NCI-H2171 treated with DMSO at 0.1 percent for 48 hours (cell line): Measurements from ENCODE around the gene TRPC3.
"Not testable (repeated sequence)": the region's sequence is repeated elsewhere in the genome, so short reads cannot be mapped to it uniquely, and the experiment has no call there.

Source experiments
- DNase-seq: peaks from one replicate; lab custom pipeline; 2025; lab: John Stamatoyannopoulos, UW

Gene TRPC3

DNA sequence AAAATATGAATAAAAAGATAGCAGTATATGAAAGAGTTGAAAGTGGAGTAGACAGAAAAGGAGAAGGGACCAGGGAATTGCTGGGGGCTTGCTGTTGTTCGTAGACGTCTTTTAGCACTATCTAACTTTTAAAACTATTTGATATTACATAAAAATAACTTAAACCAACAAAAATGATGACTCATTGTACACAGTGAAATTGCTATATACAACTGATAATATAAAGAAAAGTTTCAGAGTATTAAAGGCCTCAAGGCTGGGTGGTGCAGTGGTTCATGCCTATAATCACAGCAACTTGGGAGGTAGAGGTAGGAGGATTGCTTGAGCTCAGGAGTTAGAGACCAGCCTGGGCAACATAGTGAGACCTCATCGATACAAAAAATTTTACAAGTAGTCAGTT lies 5.2 kb downstream of the TRPC3 start:
- DNase-seq: no peak

DNA sequence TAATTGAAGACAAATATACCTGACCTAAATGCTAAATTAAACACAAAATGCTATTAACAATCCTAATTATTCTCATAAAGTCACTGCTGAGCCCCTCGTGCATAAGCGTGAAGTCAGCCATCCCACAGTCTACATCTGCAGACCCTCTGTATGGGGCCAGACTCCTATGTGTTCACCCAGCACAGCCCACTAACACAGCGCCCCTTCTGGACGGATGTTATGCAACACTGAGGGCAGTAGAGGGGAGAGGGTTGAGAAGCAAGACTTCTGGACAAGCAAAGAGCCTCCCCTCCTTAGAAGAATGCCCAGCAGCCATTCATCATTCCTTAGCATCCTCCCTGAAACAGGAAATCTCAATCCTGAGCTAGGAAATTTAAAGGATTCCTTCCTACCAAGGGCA lies 7.9 kb downstream of the TRPC3 start:
- no peak for DNase-seq

DNA sequence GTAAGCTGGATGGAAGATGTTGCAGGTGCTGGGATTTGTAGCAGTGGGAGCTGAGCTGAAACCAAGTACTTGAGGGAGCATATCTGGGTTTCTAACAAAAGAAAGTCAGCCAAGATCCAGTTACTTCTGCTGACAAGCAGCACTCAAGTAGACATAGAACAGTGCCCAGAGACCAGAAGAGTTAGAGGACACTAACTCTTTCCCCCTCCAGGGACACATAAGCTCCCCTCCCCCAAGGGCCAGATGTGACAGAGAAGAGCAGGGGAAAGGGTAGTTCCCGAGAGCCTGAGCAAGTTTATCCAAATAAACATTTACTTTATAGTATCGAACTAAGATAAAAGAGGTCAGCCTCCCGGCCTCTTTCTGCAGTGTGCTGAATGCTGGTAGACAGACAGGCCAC lies 12.2 kb downstream of the TRPC3 start:
- DNase-seq: no peak

DNA sequence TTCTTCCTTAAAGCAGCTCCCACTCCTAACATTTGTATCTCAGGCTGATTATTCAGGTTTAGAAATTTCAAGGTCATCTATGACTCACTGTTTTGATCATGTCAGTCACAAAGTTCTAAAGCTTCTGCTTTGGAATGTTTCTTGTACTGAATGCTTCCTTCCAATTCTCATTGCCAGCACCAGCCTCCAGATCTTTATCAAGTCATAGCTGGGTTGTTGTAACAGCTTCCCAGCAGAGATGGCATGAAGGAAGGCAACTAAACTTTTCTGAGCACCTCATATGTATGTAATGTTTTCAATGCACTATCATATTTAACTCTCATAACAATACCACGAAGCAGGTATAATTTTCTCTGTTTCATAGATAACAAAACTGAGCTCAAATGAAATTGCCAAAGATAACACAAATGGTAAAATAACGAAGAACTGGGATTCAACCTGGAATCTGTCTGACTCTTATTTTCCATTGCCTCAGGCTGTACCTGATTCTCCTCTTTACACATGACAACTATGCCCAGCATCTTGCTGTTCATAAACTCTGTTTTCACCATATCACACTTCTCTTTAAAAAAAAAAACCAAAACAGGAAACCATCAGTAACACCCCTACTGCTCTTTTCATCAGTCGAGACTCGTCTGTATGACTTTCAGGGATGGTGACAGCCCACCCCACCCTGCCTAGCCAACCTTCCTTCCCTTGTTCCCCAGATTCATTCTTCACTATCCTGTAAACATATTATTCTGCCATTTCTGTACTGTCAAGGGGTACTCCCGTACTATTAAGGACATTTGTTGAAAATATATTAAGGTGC lies 13.4 kb downstream of the TRPC3 start:
- no peak for DNase-seq

DNA sequence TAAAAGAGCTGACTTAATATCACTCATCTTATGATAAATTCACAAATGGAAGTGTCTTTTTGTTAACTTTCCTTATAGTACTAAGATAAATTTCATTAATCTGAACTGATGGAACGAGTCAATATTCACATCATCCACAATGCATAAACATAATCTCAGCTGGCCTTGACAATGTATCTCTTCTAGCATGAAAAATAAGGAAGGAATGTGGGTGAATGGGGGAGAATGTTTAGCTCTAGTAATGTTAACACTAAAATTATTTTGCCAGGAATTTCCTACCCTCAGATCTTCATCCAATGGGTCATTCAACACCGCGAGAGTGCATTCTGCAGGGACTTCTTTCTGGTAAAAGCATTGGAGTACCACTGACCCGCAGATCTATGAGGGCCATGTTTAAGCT lies 15.8 kb downstream of the TRPC3 start:
- DNase-seq: no peak

DNA sequence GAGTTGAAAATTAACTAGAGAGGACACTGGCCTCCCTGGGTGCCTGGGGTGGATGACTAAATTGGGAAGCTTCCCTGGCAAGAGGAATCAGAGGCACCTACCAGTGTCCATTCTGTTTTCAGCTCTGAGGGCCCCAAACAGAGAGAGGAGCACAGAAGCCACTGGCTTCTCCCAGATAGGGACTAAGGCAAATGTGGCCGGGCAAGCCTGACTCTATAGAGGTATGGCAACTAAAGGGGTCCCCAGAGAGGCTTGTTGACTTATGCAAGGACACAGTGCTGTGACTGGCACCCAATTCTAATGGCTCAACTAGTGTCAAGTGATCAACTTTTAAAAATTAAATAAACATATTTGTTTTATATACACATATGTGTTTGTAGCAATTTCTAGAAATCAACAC lies 17.2 kb downstream of the TRPC3 start:
- no peak for DNase-seq

DNA sequence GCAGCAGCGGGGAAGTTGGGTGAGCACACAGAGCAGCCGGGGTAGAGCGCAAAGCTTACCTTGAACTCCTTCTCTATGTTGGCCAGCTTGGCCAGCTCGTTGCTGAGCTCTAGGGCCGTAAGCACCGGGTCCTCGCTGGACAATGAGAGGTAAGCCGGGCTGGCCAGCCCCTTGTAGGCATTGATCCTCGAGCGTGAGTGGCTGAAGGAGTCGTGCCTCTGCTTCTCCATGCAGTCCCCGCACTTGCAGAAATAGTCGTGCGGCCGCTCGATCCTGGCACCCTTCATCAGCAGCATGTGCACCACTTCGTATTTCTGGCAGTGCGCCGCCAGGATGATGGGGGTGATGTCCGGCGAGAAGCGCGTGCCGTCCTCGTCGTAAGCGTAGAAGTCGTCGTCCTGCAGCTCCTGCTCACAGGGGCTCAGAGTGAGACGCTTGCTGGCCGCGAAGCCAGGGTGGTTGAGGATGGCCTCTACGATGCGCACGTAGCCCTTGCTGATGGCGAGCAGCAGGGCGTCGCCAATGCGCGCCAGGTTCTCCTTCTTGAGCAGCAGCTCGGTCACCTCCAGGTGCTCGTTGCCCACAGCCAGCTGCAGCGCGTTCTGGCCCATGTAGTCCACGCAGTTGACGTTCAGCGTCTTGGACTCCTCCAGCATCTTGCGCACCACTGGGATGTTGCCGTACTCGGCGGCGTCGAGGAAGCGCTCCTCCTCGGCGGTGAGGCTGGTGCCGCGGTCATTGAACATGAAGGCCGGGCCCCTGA lies 19.5 kb downstream of the TRPC3 start:
- no peak for DNase-seq

DNA sequence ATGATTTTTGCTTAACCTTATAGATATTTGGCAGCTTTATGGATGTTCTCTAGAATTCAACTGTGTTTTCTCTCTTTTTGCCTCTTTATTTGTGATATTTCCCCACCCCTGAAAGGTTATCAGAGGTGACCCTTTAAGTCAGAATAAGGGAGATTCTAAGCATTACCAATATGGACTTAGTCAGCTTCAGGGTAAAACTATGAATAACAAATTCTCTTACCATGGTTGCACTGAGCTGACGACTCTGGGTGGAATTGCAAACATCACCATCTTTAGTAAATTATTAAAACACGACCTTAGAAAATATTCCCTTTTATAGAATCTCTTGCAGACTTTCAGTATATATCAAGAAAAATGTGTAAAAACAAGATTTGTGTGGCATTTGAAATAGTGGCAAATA lies 21.6 kb downstream of the TRPC3 start:
- no peak for DNase-seq

DNA sequence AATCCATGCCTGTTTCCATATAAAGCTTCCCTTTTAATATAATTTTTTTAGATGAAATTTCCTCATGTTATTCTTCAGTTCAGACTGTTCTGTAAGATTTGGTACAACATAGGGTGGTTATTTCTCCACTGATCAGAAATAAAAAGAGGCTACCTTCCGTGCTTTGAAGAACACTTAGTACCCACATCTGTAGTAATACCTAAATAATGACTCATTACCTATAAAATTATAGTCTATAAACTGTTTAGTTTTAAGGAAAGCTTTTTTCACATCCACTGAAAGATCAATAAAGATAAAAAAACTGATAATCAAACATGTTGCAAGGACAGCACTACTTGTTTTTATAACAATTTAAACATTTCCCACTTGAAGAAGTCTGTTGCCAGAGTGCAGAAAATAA lies 23.9 kb downstream of the TRPC3 start:
- DNase-seq: no peak

DNA sequence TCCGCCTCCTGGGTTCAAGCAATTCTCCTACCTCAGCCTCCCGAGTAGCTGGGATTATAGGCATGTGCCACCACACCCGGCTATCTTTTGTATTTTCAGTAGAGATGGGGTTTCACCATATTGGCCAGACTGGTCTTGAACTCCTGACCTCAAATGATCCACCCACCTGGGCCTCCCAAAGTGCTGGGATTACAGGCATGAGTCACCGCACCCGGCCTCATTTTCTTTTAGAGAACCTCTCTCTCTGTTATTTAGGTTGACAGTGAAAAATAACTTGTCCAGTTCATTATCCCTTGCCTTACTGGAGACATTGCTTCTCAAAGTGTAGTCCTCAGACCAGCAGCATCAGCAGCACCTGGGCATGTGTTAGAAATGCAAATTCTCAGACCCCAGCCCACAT lies 25.4 kb downstream of the TRPC3 start:
- DNase-seq: not testable (repeated sequence)

DNA sequence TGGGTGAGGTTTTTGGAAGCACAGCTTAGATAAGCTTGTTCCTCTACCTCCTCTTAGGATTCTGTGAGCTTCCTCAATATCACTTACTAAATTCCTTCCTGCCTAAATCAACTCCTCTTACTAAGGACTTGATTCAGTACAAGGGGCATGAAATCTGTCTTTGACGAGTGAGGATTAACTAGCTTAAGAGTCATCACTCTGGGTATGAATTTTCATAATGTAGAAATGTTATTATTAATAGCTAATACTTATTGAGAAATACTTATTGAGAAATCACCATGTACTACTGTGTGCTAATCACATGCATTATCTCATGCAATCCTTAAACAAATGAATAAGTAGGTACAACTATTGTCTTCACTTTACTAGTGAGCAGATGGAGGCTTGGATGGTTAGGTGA lies 28.6 kb downstream of the TRPC3 start:
- no peak for DNase-seq

DNA sequence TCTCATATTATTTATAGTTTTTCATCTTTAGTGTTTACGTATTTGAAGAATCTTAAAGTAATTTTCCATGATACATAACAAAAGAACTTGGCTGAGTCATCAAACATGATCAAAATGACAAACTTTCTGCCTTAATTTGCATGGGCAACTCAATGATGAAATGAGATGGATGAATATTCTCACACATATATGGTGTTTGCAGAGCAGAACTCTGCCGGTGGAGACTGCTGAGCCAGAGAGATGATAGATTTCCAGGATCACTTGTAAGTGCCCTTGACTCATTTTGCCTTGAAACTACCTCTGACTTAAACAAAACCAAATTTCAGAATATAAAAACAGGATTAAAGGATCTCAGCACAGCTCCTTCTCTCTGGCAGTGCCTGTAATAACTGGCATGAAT lies 38.2 kb downstream of the TRPC3 start:
- DNase-seq: no peak

DNA sequence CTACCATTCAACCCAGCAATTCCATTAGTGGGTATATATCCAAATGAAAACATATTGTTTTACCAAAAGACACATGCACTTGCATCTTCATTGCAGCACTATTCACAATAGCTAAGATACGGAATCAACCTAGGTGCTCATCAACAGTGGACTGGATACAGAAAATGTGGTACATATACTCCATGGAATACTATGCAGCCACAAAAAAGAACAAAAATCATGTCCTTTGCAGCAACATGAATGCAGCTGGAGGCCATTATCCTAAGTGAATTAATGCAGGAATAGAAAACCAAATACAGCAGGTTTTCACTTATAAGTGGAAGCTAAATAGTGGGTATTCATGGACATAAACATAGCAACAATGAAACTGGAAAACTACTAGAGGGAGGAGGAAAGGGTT lies 43.5 kb downstream of the TRPC3 start:
- DNase-seq: no peak

DNA sequence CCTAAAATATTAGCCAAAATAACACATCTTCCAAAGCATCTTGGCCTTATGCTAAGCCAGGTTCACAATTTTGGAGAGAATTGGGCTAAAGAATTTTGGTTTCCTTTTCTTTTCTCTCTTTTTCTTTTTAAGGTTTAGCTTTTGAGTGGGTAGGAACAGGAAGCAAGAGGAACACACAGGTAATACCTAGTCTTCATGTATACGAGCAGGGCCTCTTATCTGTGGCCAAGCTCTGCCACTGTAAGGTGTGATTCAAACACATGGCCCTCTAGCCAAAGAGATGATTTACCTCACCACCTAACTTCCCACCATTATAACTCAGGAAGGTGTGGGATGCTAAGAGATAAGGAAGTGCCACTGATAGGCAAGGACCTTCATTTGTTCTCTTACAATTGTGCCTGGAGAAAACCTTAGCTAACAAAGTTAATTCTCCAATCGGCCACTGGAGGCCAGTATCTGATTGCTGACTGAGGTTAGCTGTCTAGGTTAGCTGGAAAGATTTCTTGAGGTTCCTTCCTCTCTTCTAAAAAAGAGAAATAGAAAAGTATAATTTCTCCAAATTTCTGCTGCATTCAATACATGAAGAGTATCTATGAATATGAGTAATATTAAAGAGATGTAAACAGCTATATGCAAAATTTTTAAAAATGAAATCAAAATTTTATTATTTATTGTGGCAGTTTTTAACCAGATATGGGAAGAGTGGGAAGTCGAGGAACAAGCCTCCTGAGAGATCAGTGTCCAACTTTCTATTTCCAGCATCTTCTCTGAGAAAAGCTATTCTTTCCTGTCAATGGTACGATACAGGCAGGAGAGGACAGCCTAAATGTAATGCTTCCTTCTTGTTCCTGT lies 51.5 kb downstream of the TRPC3 start:
- DNase-seq: peak; percentile 37

DNA sequence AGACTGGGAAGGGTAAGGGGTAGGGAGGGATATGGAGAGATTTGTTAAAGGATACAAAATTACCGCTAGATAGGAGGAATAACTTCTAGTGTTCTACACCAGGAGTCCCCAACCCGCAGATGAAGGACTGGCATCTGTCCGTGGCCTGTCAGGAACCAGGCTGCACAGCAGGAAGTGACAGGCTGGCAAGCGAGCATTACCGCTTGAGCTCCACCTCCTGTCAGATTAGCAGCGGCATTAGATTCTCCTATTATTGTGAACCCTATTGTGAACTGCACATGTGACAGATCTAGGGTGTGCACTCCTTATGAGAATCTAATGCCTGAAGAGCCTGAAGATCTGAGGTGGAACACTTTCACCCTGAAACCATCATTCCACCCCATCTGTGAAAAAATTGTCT lies 53.7 kb downstream of the TRPC3 start:
- no peak for DNase-seq

DNA sequence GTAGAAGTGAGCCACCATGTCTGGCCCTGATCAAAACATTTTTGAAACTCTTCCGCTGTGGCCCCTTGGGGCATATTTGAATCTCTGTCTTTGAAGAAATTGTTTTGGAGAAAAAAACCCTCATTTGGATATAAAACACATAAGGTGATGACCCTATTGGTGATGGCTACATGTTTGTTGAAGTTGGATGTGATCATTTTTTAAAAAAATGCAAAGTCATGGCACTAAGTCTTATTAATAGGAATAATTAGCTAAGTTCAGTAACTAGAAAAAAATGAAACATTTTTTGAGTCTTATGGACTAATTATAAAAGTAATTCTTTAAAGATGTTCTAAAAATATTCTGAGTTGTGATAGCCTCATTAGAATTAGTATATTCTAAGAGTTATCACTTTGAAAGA lies 63.7 kb downstream of the TRPC3 start:
- no peak for DNase-seq

DNA sequence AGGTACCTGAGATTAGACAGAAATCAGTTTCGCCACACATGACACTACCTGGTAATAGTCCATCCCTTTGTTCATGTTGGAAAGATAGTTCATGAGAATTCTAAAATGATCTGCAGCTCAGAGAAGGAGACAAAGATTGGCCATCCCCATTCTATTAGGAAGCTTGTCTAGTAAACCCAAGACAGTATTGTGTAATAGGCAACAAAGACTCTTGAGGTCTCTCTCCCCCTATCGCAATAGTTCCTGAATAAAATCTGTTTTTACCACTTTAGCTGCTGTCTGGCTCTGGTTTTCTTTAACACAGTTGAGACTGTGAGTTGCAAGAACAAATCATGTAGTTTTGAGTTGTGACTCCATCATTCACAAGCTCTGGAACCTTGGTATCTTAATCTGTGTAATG lies 66.7 kb downstream of the TRPC3 start:
- DNase-seq: no peak

DNA sequence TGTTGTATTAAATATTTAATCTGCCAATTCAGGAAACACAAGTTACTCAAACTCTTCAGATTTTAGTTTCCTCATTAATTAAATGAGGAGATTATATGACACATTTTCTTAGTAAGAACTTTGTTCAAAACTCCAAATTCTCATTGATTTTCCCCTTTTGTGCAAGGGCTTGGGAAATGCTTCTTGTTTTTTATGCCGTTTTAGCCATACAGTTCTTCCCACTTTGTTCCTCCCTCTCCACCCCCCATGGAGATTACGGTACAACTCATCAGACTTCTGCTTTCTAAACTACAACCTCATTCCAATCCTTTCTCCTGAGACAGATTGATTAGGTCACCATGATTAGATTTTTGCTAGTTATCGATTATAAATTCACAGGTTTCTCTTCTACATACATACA lies 70.7 kb downstream of the TRPC3 start:
- DNase-seq: no peak

DNA sequence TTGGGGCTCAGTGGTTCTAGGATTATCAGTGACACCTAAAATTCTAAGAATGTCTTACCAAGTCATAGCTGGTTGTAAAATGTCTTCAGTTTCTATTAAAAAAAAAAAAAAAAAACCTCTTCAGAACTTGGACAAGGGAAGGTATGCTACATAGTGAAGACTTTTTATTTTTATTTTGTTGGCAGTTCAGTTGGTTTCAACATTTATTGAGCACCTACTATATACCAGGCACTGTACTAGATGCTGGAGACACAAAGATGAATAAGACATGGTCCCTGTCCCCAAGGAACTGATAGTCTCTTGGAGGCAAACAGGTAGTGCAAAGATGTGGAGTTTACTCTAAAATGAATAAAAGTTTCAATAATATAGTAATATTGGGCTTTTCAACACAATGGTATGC lies 72.7 kb downstream of the TRPC3 start:
- DNase-seq: no peak

DNA sequence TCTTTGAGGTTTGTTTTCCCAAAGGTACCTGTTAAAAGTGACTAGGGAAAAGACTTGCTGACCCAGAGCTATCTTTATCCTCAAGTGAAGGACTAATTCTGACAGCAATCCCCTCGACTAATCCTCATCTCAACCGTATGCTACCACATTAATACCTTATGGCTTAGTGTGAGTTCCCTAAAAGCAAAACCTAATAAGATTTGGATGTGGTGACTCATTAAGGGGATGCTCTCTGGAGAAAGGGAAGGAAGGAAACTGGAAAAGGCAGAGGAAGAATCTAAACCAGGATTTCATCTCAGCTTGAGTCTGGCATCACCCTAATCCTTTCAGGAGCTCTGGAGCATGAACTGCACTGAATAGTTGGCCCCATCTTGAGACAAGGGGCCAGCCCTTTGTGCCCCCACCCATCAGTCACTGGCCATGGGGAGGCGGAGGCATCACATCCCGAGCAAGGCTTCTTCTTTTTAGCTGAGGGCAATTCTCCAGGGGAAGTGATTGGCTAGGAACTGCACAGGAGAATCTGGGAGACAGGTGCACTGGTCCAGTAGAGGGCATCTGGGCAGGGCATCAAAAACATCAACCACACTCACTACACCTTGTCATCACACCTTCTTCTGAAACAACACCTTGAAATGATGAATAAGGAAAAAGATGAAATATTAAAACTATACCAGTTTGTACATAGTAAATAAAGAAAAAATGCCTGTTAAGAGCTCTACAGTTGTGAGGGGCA lies 74.7 kb downstream of the TRPC3 start:
- no peak for DNase-seq

DNA sequence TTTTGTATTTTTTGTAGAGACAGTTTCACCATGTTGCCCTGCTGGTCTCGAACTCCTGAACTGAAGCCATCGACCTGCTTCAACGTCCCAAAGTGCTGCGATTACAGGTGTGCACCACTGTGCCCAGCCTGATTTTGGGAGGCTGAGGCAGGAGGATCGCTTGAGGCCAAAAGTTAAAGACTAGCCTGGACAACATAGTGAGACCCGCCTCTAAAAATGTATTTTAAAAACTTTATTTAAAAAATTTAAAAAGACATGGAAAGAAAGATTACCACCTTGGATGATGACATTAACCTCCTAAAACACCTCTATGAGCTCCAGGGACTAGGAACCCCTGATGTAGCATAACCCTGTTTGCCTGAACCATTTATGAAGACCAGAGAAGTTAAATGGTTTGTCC lies 75.8 kb downstream of the TRPC3 start:
- DNase-seq: no peak

DNA sequence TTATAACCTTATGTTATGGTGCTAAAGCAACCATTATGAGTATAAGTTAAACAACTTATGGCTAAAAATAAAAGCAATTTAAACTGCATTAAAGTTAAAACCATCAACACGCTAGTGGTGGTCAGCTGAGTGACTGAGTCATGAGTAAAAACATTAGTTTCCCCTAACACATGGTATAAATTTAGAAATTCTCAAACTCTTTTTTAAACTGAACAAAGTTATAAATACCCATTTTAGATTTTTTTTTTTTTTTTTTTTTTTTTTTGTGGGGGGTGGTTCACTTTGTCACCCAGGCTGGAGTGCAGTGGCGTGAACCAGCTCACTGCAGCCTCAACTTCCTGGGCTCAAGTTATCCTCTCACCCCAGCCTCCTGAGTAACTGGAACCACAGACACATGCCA lies 76.2 kb downstream of the TRPC3 start:
- DNase-seq: no peak
